Kidney epithelial cell (primary cell): Measurements from ENCODE around the gene PRKAA1. TPM values are rescaled to one million over a fixed set of nuclear protein-coding genes. Genes with fewer than 3 reads are reported as not detected.

ENCODE experiments used
- DNase-seq: peaks from one replicate; pipeline ENCODE4 v3.0.0-alpha.2; 2010; ENCODE audit warnings: low read depth
- H3K27me3 ChIP-seq: 2 replicates; pipeline ENCODE4 v1.6.0; 2011; ENCODE audit warnings: low read length; ENCODE audit not compliant: control insufficient read depth, insufficient read depth
- H3K36me3 ChIP-seq: 2 replicates; pipeline ENCODE4 v1.5.1; 2011; ENCODE audit warnings: low read length; ENCODE audit not compliant: control insufficient read depth, insufficient read depth
- H3K4me3 ChIP-seq: 2 replicates; pipeline ENCODE4 v1.5.1; 2011; ENCODE audit warnings: low read depth, mild to moderate bottlenecking, control low read depth, low read length
- total RNA-seq: library from RNA; depleted of rRNA; stranded (reverse); fragments of >200 nt; gene quantifications from 2 replicates; pipeline ENCODE4 v1.2.3, GENCODE V29; 2015
- TF ChIP-seq, protein P1 (sequence below): IDR thresholded peaks from 2 replicates; pipeline ENCODE4 v1.5.1; 2011; ENCODE audit warnings: mild to moderate bottlenecking, moderate library complexity, low read length, control low read depth, inconsistent platforms; ENCODE audit not compliant: insufficient read depth, poor library complexity, severe bottlenecking

Gene PRKAA1
- 46.6 and 55.2 TPM in 2 replicates for total RNA-seq

DNA sequence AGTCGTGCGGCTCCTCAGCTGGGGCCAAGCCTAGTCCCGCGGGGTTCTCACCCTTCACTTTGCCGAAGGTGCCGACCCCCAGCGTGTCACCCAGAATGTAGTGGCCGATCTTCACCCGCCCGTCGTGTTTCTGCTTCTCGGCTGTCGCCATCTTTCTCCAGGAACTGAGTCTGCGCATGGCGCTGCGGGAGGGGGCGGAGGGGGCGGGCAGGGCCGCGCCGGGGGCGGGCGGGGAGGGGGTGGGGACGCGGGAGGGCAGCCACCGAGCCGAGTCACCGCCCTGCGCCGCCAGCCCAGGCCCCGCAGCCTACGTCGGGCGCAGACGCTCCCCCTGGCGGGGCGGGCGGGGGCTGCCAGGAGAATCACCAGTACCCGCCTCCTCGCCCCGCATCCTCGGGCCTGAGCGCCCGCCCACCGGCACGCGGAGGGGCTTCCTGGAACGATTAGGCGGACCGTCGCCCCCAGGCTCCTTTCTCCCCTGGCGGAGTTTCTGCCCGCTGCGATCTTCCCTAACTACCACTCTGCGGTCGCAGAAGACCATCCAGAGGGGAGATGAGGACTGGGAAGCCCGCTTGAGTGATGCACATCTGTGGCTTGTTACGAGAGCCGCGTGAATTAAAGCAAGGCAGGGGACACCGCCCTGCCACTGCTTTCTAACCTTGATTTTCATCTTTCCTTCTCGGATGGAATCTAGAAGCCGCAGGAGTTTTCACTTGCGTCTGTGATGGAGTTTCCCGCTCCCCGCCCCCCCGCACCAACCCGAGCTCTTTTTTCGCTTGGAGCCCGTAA is at the start of gene PRKAA1:
TSS of gene PRKAA1 (minus strand) at position 363 of the 789 bp plus-strand sequence. CDS start at position 178, 185 bp downstream.
- TF ChIP-seq, protein P1, sequence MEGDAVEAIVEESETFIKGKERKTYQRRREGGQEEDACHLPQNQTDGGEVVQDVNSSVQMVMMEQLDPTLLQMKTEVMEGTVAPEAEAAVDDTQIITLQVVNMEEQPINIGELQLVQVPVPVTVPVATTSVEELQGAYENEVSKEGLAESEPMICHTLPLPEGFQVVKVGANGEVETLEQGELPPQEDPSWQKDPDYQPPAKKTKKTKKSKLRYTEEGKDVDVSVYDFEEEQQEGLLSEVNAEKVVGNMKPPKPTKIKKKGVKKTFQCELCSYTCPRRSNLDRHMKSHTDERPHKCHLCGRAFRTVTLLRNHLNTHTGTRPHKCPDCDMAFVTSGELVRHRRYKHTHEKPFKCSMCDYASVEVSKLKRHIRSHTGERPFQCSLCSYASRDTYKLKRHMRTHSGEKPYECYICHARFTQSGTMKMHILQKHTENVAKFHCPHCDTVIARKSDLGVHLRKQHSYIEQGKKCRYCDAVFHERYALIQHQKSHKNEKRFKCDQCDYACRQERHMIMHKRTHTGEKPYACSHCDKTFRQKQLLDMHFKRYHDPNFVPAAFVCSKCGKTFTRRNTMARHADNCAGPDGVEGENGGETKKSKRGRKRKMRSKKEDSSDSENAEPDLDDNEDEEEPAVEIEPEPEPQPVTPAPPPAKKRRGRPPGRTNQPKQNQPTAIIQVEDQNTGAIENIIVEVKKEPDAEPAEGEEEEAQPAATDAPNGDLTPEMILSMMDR: peak; percentile 44
- H3K27me3 ChIP-seq: no peaks in the 10 kb centered on the region
- peak; percentile 12 for DNase-seq
- peak within 1 kb of the TSS; percentile 99 for H3K4me3 ChIP-seq
- H3K36me3 ChIP-seq: no peaks in the 10 kb centered on the region

DNA sequence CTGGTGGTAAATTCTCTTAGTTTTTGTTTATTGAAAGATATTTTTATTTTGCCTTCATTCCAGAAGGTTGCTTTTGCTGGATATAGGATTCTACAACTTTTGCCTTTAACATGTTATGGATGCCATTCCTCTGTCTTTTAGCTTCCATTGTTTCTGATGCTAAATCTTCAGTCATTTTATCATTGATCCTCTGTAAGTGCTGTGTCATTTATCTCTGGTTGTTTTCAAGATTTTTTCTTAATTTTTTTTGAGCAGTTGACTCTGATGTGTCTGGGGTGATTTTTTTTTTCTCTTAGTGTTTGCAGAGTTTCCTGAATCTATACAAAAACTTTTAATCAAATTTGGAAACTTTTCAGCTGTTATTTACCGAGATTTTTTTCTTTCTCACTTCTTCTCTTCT is 49.4 kb upstream of the PRKAA1 start:
- no peaks in the 10 kb centered on the region for H3K27me3 ChIP-seq
- TF ChIP-seq, protein P1: no peak
- no peak overlapping the region for H3K4me3 ChIP-seq
- no peaks in the 10 kb centered on the region for H3K36me3 ChIP-seq
- no peak for DNase-seq

DNA sequence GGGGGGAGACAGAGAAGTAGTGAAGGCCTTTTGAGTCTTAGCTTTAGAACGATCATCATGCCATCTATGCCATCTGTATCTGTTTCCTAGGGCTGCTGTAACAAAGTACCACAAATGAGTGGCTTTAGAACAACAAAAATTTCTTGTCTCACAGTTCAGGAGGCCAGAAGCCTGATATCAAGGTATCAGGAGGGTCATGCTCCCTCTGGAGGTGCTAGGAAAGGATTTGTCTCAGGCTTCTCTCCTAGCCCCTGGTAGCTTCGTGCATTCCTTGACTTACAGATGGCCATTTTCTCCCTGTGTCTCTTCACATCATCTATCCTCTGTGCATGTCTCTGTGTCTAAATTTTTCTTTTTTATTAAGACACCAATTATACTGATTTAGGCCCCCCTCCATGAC is 48.2 kb upstream of the PRKAA1 start:
- H3K36me3 ChIP-seq: no peaks in the 10 kb centered on the region

DNA sequence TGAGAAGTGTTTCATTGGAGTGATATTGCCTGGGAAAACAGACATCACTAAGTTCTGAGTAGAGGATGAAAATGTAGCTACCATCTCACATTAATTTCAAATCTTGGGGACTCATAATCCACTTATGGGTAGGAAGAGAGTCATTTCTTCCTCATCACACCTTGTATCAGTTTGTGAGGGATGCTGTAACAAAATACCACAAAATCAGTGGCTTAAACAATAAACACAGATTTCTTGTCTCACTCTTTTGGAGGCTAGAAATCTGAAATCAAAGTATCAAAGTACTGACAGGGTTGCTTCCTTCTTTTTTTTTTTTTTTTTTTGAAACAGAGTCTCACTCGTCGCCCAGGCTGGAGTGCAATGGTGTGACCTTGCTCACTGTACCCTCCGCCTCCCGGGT is 46.4 kb upstream of the PRKAA1 start:
- no peak for DNase-seq
- Histone ChIP-seq H3K4me3 (no peak overlapping the region), H3K36me3 (no peaks in the 10 kb centered on the region), H3K27me3 (no peaks in the 10 kb centered on the region)
- TF ChIP-seq, protein P1: no peak

More for the DNA sequence above, 48.2 kb upstream of the PRKAA1 start:
- Histone ChIP-seq H3K27me3 (no peaks in the 10 kb centered on the region), H3K4me3 (no peak overlapping the region)
- TF ChIP-seq, protein P1: no peak
- no peak for DNase-seq

DNA sequence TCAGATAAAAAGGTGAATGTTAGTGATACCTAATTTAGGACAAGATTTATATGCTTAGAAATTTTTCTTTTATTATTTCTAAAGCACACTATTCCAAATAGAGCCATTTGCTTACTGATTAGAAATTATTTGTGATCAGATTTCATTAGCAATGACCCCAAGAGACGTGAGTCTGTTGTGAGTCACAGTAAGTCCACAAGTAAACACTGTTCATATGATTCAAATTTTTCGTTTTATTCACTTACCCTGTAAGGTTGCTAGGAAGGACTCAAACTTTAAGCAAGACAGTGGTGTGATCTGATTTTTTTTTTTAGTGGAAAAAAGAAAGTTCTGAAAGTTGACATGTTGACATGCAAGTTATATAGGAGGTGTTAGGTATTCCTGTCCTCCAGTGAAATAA is 44.2 kb upstream of the PRKAA1 start:
- Histone ChIP-seq H3K27me3 (no peaks in the 10 kb centered on the region), H3K4me3 (no peak overlapping the region), H3K36me3 (no peaks in the 10 kb centered on the region)
- TF ChIP-seq, protein P1: no peak
- DNase-seq: no peak
